IPS DF 6.9 (cell line): ENCODE measurements around the gene KIF3A.

Source experiments
- DNase-seq: peaks from one replicate; pipeline ENCODE4 v3.0.0-alpha.2; 2013; ENCODE audit warnings: low read depth, low spot score
- H3K27ac ChIP-seq: one replicate; pipeline ENCODE4 v1.5.1; 2013; ENCODE audit warnings: low read length, control low read depth
- H3K27me3 ChIP-seq: 2 replicates; pipeline ENCODE4 v1.6.1; 2013; ENCODE audit warnings: mild to moderate bottlenecking, low read length; ENCODE audit not compliant: control insufficient read depth, insufficient read depth
- H3K36me3 ChIP-seq: 2 replicates; pipeline ENCODE4 v1.6.1; 2013; ENCODE audit warnings: low read length; ENCODE audit not compliant: control insufficient read depth, insufficient read depth
- H3K4me1 ChIP-seq: 2 replicates; pipeline ENCODE4 v1.6.1; 2013; ENCODE audit warnings: low read length; ENCODE audit not compliant: control insufficient read depth, insufficient read depth
- H3K4me3 ChIP-seq: 2 replicates; pipeline ENCODE4 v1.5.1; 2013; ENCODE audit warnings: mild to moderate bottlenecking, low read length
- H3K9me3 ChIP-seq: 2 replicates; pipeline ENCODE4 v1.6.1; 2013; ENCODE audit warnings: low read length, inconsistent platforms; ENCODE audit not compliant: control insufficient read depth, insufficient read depth
- WGBS: extraction: QIAGEN DNeasy Blood & Tissue Kit; methylation state at CpG from one replicate; pipeline ENCODE4 v1.1.7; 2013; ENCODE audit warnings: mixed read lengths, missing lambda C conversion rate; ENCODE audit not compliant: insufficient read length, insufficient coverage; 5-methylcytosine and 5-hydroxymethylcytosine counted together

Gene KIF3A

DNA sequence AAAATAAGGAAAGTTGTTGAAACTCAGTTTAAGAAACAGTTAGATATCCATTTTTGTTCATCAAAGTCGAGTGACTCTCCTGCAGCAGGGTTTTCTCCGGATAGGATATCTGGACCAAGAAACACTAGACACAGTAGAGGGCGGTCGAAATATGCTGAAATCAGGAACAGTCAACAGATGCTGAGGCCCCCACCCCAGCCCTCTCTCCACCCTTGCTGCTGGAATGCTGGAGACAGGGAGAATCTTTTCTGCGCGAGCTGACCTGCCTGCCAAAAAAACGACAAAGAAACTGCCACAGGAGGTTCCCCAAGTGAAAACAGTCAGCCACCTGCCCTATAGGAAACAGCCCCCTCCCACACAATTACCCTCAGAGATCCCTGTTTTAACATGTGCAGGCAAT is 83.6 kb downstream of the KIF3A start:
- no peak for DNase-seq
- Histone ChIP-seq H3K27me3 (peaks cover 11% of the 10 kb centered on the region; the same call in 1 of the 2 replicates), H3K36me3 (no peaks in the 10 kb centered on the region), H3K27ac (no peak overlapping the region), H3K4me3 (no peak overlapping the region), H3K4me1 (0 out of 2 replicates have a peak, but pooled peaks cover 2% of the 10 kb centered on the region), H3K9me3 (no peaks in the 10 kb centered on the region)
- WGBS, result no CpG with 5 or more reads among the region's 7 CpGs

- H3K9me3 ChIP-seq, result no peaks in the 10 kb centered on the region
- no peak overlapping the region for H3K27ac ChIP-seq
- H3K27me3 ChIP-seq, result peaks cover 11% of the 10 kb centered on the region; the same call in 1 of the 2 replicates
- 0 out of 2 replicates have a peak, but pooled peaks cover 2% of the 10 kb centered on the region for H3K4me1 ChIP-seq
- no peaks in the 10 kb centered on the region for H3K36me3 ChIP-seq
- DNase-seq, result no peak
- no CpG with 5 or more reads among the region's 4 CpGs for WGBS
- no peak overlapping the region for H3K4me3 ChIP-seq
These were observed 85.4 kb downstream of the KIF3A start for GRCh38 chr5:132651838-132652469.

DNA sequence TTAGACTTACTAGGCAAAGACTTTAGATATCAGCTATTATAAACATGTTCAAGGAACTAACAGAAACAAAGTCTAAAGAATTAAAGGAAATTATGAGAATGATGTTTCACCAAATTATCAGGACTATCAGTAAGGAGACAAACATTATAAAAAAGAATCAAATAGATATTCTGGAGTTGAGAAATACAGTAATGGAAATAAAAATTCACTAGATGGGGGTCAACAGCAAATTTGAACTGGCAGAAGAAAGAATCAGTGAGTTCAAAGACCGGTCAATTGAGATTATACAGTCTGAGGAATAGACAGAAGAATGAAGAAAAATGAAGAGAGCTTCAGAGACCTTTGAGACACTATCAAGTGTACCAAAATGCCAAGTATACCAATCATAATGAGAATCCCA is 89.0 kb downstream of the KIF3A start:
- Histone ChIP-seq H3K27ac (no peak overlapping the region), H3K36me3 (no peaks in the 10 kb centered on the region), H3K27me3 (no peaks in the 10 kb centered on the region), H3K4me3 (no peak overlapping the region), H3K4me1 (no peaks in the 10 kb centered on the region), H3K9me3 (no peaks in the 10 kb centered on the region)
- no CpG with 5 or more reads among the region's 1 CpG for WGBS
- DNase-seq, result no peak

DNA sequence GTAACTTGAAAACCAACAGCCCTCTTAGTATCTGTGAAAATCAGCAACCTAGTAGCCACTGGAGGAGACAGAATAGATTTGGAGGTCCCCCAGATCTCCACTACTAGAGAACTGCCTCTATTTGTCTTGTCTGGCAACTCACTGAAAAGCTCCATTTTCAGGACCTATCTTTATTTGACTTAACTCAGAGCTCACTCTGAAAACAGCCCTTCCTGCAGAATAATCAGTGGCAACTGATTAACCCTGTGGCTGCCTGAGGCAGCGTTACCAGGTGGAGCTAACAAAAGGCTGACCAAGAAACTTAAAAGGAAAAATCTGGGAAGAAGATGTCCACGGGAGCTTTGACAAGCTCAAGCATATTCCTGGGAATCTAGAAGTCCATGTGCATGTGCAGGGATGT is 89.9 kb downstream of the KIF3A start:
- WGBS, result no CpG with 5 or more reads among the region's 2 CpGs

GRCh38 chr5:132646583-132647266 is 90.6 kb downstream of the KIF3A start:
- no peak for DNase-seq
- Histone ChIP-seq H3K27ac (no peak overlapping the region), H3K4me3 (no peak overlapping the region), H3K27me3 (no peaks in the 10 kb centered on the region), H3K9me3 (no peaks in the 10 kb centered on the region), H3K4me1 (no peaks in the 10 kb centered on the region), H3K36me3 (no peaks in the 10 kb centered on the region)
- no CpG with 5 or more reads among the region's 11 CpGs for WGBS

More for the DNA sequence above, 89.9 kb downstream of the KIF3A start:
- no peak for DNase-seq
- no peaks in the 10 kb centered on the region for H3K4me1 ChIP-seq
- no peak overlapping the region for H3K4me3 ChIP-seq
- no peaks in the 10 kb centered on the region for H3K9me3 ChIP-seq
- H3K27ac ChIP-seq, result no peak overlapping the region
- H3K36me3 ChIP-seq, result no peaks in the 10 kb centered on the region
- H3K27me3 ChIP-seq, result no peaks in the 10 kb centered on the region

DNA sequence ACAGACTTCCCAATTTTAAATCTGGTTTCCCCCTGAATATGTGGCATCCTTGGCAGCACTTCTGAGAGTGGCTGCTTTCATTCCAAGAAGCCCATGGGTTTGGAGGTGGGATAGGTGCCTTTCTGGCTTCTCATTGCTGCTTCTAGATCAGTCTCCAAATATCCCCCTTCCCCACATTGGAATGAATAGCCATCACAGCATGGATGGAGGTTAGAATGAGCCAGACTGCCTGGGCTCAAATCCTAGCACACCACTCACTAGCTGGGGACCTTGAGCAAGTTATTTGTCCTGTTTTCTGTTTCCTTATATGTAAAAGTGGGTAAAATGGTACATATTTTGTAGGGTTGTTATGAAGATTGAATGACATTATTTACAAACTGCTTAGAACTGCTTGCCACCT is 93.2 kb downstream of the KIF3A start:
- no peak for DNase-seq
- H3K27me3 ChIP-seq, result no peaks in the 10 kb centered on the region
- no peaks in the 10 kb centered on the region for H3K36me3 ChIP-seq

More for the DNA sequence above, 93.2 kb downstream of the KIF3A start:
- no peaks in the 10 kb centered on the region for H3K9me3 ChIP-seq
- H3K4me1 ChIP-seq, result no peaks in the 10 kb centered on the region
- no peak overlapping the region for H3K27ac ChIP-seq
- H3K4me3 ChIP-seq, result no peak overlapping the region
